ENCODE results near the gene GPATCH1. TPM values are rescaled to one million over a fixed set of nuclear protein-coding genes. Genes with fewer than 3 reads are reported as not detected.

Gene GPATCH1, protein sequence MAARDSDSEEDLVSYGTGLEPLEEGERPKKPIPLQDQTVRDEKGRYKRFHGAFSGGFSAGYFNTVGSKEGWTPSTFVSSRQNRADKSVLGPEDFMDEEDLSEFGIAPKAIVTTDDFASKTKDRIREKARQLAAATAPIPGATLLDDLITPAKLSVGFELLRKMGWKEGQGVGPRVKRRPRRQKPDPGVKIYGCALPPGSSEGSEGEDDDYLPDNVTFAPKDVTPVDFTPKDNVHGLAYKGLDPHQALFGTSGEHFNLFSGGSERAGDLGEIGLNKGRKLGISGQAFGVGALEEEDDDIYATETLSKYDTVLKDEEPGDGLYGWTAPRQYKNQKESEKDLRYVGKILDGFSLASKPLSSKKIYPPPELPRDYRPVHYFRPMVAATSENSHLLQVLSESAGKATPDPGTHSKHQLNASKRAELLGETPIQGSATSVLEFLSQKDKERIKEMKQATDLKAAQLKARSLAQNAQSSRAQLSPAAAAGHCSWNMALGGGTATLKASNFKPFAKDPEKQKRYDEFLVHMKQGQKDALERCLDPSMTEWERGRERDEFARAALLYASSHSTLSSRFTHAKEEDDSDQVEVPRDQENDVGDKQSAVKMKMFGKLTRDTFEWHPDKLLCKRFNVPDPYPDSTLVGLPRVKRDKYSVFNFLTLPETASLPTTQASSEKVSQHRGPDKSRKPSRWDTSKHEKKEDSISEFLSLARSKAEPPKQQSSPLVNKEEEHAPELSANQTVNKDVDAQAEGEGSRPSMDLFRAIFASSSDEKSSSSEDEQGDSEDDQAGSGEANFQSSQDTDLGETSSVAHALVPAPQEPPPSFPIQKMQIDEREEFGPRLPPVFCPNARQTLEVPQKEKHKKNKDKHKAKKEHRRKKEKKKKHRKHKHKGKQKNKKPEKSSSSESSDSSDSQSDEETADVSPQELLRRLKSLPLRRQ
- total RNA-seq (2011; cell fraction: chromatin; rRNA removed; ENCODE audit: low replicate concordance) = 23.7 and 26.4 TPM in 2 replicates
- 11.3 and 15.1 TPM in 2 replicates for total RNA-seq (2011; cell fraction: nucleolus; rRNA removed)
- 12.6 and 16.0 TPM in 2 replicates for total RNA-seq (2011; cell fraction: nucleoplasm; rRNA removed)
- total RNA-seq (2014; rRNA removed) (6.6 and 9.4 TPM in 2 replicates), total RNA-seq (2014; rRNA removed; fragmentation: Illumina TruSeq; extraction: Trizol) (7.1 and 8.1 TPM in 2 replicates), total RNA-seq (2015; rRNA removed; fragmentation: Illumina TruSeq; extraction: Trizol) (9.5 and 9.6 TPM in 2 replicates), total RNA-seq (2021) (7.0 and 8.0 TPM in 2 replicates), polyA plus RNA-seq (2011; rRNA removed) (7.9 and 9.1 TPM in 2 replicates), polyA plus RNA-seq (2014; fragmentation: Illumina TruSeq; extraction: Trizol) (7.5 and 9.7 TPM in 2 replicates), polyA plus RNA-seq (2014; fragmentation: Nextera tagmentation; extraction: Ambion mirVana) (1 to 10 TPM; 3.7 to 9.2 TPM), polyA plus RNA-seq (2014; rRNA removed) (7.7 and 10.9 TPM in 2 replicates), polyA minus RNA-seq (2011; rRNA and poly(A)+ RNA removed) (13.0 and 13.2 TPM in 2 replicates), Bru-seq, nascent RNA (percentile 59 among the genes with signal in this experiment), BruChase-seq, experiment 1, labeled RNA remaining after a 2-hour chase (percentile 63 among the genes with signal in this experiment), BruChase-seq, experiment 2, labeled RNA remaining after a 6-hour chase (percentile 69 among the genes with signal in this experiment)
- polyA plus RNA-seq (2011; cell fraction: cytosol; rRNA removed) = 2.8 and 3.8 TPM in 2 replicates
- polyA plus RNA-seq (2011; cell fraction: nucleus; rRNA removed) = 13.4 and 14.5 TPM in 2 replicates
- polyA plus RNA-seq (2012) = 5.8 and 7.5 TPM in 2 replicates
- polyA minus RNA-seq (2011; cell fraction: cytosol; rRNA and poly(A)+ RNA removed) = 3.5 and 11.6 TPM in 2 replicates
- polyA minus RNA-seq (2011; cell fraction: nucleus; rRNA and poly(A)+ RNA removed) = 8.9 and 13.4 TPM in 2 replicates
- long read RNA-seq, experiment 1, transcript GPATCH1-201 (20 exons, 3,492 nt) = major isoform, 35 of 53 reads
- long read RNA-seq, experiment 1, partial matches to known transcripts = 14 of 53 reads
- long read RNA-seq, experiment 1, other reads (novel, unspliced or antisense) = 4 of 53 reads
- long read RNA-seq, experiment 2, partial matches to known transcripts = 0 of 5 reads
- long read RNA-seq, experiment 2, other reads (novel, unspliced or antisense) = 1 of 5 reads
- long read RNA-seq, experiment 3, partial matches to known transcripts = 10 of 12 reads
- long read RNA-seq, experiment 3, other reads (novel, unspliced or antisense) = 0 of 12 reads

DNA sequence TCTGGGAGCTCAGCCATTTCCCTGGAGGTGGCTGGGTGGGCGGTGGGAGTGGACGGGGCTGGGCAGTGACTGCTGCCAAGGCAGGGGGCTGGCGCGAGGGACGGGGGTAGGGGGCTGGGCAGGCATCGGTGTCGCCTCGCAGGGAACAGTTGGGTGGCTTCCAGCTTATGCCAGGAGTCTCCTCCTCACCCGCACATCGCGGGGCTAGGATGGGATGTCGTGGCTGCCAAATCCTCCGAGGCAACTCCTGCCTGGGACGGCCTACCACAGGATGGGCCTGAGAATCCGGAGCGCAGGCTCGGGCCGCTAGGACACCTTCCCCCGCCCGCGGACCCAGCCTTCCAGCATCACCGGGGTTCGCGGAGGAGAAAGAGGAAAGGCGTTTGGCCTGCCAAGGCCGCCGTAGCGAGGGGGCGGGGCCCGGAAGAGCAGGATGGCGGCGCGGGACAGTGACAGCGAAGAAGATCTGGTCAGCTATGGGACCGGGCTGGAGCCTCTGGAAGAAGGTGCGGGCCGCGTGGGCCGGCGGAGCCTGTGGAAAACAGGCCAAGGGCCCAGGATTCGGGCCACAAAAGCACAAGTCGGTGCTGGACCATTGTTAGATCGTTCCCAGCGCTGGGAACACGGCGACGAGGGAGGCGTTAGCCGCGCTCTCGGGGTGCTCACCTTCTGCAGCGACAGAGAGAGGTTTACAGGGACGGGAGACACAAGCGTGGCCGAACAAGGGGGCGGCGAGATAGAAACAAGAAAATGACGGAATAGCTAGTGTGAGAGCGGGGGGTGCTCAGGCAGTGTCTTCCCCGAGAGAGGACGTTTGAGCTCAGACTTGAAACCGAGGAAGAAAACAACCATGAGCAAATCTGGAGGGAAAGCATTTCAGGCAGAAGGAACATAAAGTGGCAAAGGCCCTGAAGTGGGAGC, at the start of gene GPATCH1:
GPATCH1 (plus strand) TSS at position 421 of the 921 bp plus-strand sequence; CDS start at position 434, 13 bp downstream.
- in situ Hi-C loops (cut with MboI) (no loop called here), intact Hi-C loops (cut with micrococcal nuclease) (no loop called here)
- H3K27me3 ChIP-seq (ENCODE audit: control insufficient read depth in 2 of 2, insufficient read depth in 2 of 2, low read length in 2 of 2) = no peaks in the 10 kb centered on the region
- peak within 1 kb of the TSS; percentile 99 for H3K4me2 ChIP-seq (ENCODE audit: insufficient read depth, low read length)
- peak within 1 kb of the TSS; percentile 87 for H3K27ac ChIP-seq (ENCODE audit: extremely low read depth, low read depth, low read length)
- ChIA-PET POLR2A (interaction anchor here (0.7 to 1.2 kb wide), 6 partner anchors 11 to 18 kb away, joined by 3 to 6 read pairs (median 4); no protein-coding TSS in a partner anchor), CTCF (ENCODE audit: low intra/inter-chr PET ratio) (no interaction called here)
- peak within 1 kb of the TSS; percentile 100 for H3K4me3 ChIP-seq
- peaks cover 17% of the 10 kb centered on the region for H3K79me2 ChIP-seq (ENCODE audit: control insufficient read depth, insufficient read depth, low read length)
- peak; percentile 57 for FAIRE-seq
- peak; percentile 91 to 95 (median 92) for DNase-seq (ENCODE audit: extremely low read depth in 1 of 4, low spot score in 3 of 4)
- H4K20me1 ChIP-seq (replicated peaks; ENCODE audit: control insufficient read depth, insufficient read depth, low read length) = no peaks in the 10 kb centered on the region
- BruUV-seq (replicated peaks) = TSS peak; percentile 79
- H3K9me1 ChIP-seq (ENCODE audit: control insufficient read depth, insufficient read depth, low read length) = no peaks in the 10 kb centered on the region
- H3K9ac ChIP-seq (ENCODE audit: insufficient read depth in 1 of 2, low read depth in 2 of 2, low read length in 2 of 2) = peak within 1 kb of the TSS; percentile 98 to 100
- peak within 1 kb of the TSS; percentile 100 for H2AFZ ChIP-seq (ENCODE audit: low read depth, low read length)
- peak; percentile 89 for ATAC-seq
- H3K36me3 ChIP-seq (ENCODE audit: control insufficient read depth, insufficient read depth, low read length) = no peaks in the 10 kb centered on the region; the same call in 2 of the 3 replicates
- no peaks in the 10 kb centered on the region for H3K9me3 ChIP-seq (replicated peaks; ENCODE audit: control insufficient read depth, insufficient read depth, low read depth, low read length)
- H3K4me1 ChIP-seq (replicated peaks in 1 of 2; ENCODE audit: control insufficient read depth in 2 of 2, insufficient read depth in 2 of 2, low read length in 2 of 2) = peaks cover 12 to 16% of the 10 kb centered on the region in 2 experiments; a peak in 4 of 5 replicates
- 3% methylated on average over 48 of the region's 62 CpGs for WGBS (ENCODE audit: insufficient coverage, low coverage, missing lambda C conversion rate)
- TF ChIP-seq CBFA2T3 (IDR thresholded peaks at IDR 0.05) (no peak), DIDO1 (tag; IDR thresholded peaks at IDR 0.05; ENCODE audit: low read depth) (peak; percentile 69; the same call in 1 of the 2 replicates), ZFX (CRISPR knock-in tag; IDR thresholded peaks at IDR 0.05) (peak; percentile 83), TOE1 (IDR thresholded peaks at IDR 0.05; ENCODE audit: borderline replicate concordance) (peak; percentile 95), TOE1 (CRISPR knock-in tag; IDR thresholded peaks at IDR 0.05; ENCODE audit: borderline replicate concordance, low read depth) (no peak)
- TF ChIP-seq, protein P1, sequence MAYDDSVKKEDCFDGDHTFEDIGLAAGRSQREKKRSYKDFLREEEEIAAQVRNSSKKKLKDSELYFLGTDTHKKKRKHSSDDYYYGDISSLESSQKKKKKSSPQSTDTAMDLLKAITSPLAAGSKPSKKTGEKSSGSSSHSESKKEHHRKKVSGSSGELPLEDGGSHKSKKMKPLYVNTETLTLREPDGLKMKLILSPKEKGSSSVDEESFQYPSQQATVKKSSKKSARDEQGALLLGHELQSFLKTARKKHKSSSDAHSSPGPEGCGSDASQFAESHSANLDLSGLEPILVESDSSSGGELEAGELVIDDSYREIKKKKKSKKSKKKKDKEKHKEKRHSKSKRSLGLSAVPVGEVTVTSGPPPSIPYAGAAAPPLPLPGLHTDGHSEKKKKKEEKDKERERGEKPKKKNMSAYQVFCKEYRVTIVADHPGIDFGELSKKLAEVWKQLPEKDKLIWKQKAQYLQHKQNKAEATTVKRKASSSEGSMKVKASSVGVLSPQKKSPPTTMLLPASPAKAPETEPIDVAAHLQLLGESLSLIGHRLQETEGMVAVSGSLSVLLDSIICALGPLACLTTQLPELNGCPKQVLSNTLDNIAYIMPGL (CRISPR knock-in tag; IDR thresholded peaks at IDR 0.05) = 0 out of 2 replicates have a peak, but pooled peaks have one; percentile 57
- TF ChIP-seq, protein P2, sequence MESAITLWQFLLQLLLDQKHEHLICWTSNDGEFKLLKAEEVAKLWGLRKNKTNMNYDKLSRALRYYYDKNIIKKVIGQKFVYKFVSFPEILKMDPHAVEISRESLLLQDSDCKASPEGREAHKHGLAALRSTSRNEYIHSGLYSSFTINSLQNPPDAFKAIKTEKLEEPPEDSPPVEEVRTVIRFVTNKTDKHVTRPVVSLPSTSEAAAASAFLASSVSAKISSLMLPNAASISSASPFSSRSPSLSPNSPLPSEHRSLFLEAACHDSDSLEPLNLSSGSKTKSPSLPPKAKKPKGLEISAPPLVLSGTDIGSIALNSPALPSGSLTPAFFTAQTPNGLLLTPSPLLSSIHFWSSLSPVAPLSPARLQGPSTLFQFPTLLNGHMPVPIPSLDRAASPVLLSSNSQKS (CRISPR knock-in tag; IDR thresholded peaks at IDR 0.05) = no peak

Measured in K562 (cell line).